Gastroesophageal sphincter (tissue), 4 donors: ENCODE data around the gene SLC25A21. TPM values are rescaled to one million over a fixed set of nuclear protein-coding genes. Genes with fewer than 3 reads are reported as not detected.

ENCODE experiments used
- ATAC-seq: fragments of 150-250 bp; one replicate; pipeline ENCODE4 v1.9.1; 2016; ENCODE audit warnings: mild to moderate bottlenecking, moderate library complexity
- H3K27ac ChIP-seq, 4 donors: fragments of 200-600 bp; sonication (generic) in 3 of 4; 1 replicate in 3 of 4; 2 replicates in 1 of 4; pipeline ENCODE4 v1.5.1; 2016 to 2019
- H3K27me3 ChIP-seq: fragments of 200-600 bp; sonication (generic); one replicate; pipeline ENCODE4 v1.5.1; 2019
- H3K36me3 ChIP-seq, 2 donors: fragments of 200-600 bp; sonication (generic); one replicate each; pipeline ENCODE4 v1.5.1; 2019; ENCODE audit warnings: control low read depth in 1 of 2
- H3K4me1 ChIP-seq, 3 donors: fragments of 200-600 bp; sonication (generic); 1 replicate in 2 of 3; 2 replicates in 1 of 3; pipeline ENCODE4 v1.5.1; 2016 to 2019; ENCODE audit warnings: control low read depth in 2 of 3
- H3K4me3 ChIP-seq, 2 donors: fragments of 200-600 bp; sonication (generic); one replicate each; pipeline ENCODE4 v1.5.1; 2019; ENCODE audit warnings: mild to moderate bottlenecking in 1 of 2, moderate library complexity in 1 of 2
- H3K9me3 ChIP-seq, 3 donors: fragments of 200-600 bp; sonication (generic); one replicate each; pipeline ENCODE4 v1.5.1; 2017 to 2019; ENCODE audit warnings: control low read depth in 2 of 3
- CTCF ChIP-seq, 4 experiments: fragments of 200-600 bp in 2 of 4; fragments of 450-650 bp in 2 of 4; sonication (generic) in 1 of 4; IDR thresholded peaks; one replicate each; pipeline ENCODE4 v1.5.1; 2017 to 2019; ENCODE audit warnings: antibody characterized with exemption in 4 of 4, mild to moderate bottlenecking in 2 of 4, moderate library complexity in 2 of 4
- EP300 ChIP-seq: sonication (generic); formaldehyde crosslinking; IDR thresholded peaks from one replicate; pipeline ENCODE4 v1.6.1; 2017; ENCODE audit warnings: antibody characterized with exemption, mild to moderate bottlenecking
- POLR2A ChIP-seq, 2 donors: fragments of 450-650 bp; IDR thresholded peaks; one replicate each; pipeline ENCODE4 v1.6.1; 2017; ENCODE audit warnings: antibody characterized with exemption in 2 of 2, mild to moderate bottlenecking in 2 of 2, moderate library complexity in 1 of 2
- POLR2AphosphoS5 ChIP-seq: sonication (generic); formaldehyde crosslinking; IDR thresholded peaks from one replicate; pipeline ENCODE4 v1.6.1; 2017; ENCODE audit warnings: antibody characterized with exemption
- WGBS, 2 donors: methylation state at CpG; one replicate each; pipeline ENCODE4 v1.1.5; 2018; ENCODE audit warnings: low coverage in 1 of 2; 5-methylcytosine and 5-hydroxymethylcytosine counted together
- total RNA-seq, 4 donors: library from RNA; depleted of rRNA; stranded (reverse); fragments of >200 nt; gene quantifications; one replicate each; pipeline ENCODE4 v1.1.0, GENCODE V29; 2016

SLC25A21 gene
- total RNA-seq, 4 donors from 2014 or later, result 0.40 to 1.5 (median 1.3) TPM

GRCh38 chr14:36726128-36726527 lies 446.3 kb downstream of the SLC25A21 start:
- no peak overlapping the region for H3K4me3 ChIP-seq
- H3K36me3 ChIP-seq, result no peaks in the 10 kb centered on the region
- no peaks in the 10 kb centered on the region for H3K9me3 ChIP-seq
- TF ChIP-seq EP300 (no peak), CTCF (IDR thresholded peaks at IDR 0.05) (no peak)
- H3K27ac ChIP-seq, result no peak overlapping the region
- 82 to 87% methylated on average over 2 to 3 of the region's 3 CpGs for WGBS, 2 donors
- ATAC-seq, result no peak
- no peaks in the 10 kb centered on the region for H3K27me3 ChIP-seq
- no peaks in the 10 kb centered on the region for H3K4me1 ChIP-seq

- no peaks in the 10 kb centered on the region for H3K27me3 ChIP-seq
- no peak for TF ChIP-seq EP300
- TF ChIP-seq CTCF (IDR thresholded peaks at IDR 0.05), result no peak
- TF ChIP-seq POLR2AphosphoS5, result no peak
- no peak for TF ChIP-seq POLR2A (IDR thresholded peaks at IDR 0.05)
- no peak for ATAC-seq
Measured at GRCh38 chr14:36724162-36724561, 448.2 kb downstream of the SLC25A21 start.

GRCh38 chr14:36723530-36723929 lies 448.9 kb downstream of the SLC25A21 start:
- Histone ChIP-seq H3K36me3 (no peaks in the 10 kb centered on the region), H3K4me1 (no peaks in the 10 kb centered on the region), H3K27me3 (no peaks in the 10 kb centered on the region), H3K9me3 (no peaks in the 10 kb centered on the region), H3K27ac (no peak overlapping the region), H3K4me3 (no peak overlapping the region)
- TF ChIP-seq POLR2A (IDR thresholded peaks at IDR 0.05) (no peak), EP300 (no peak), CTCF (IDR thresholded peaks at IDR 0.05) (no peak), POLR2AphosphoS5 (no peak)
- no peak for ATAC-seq
- WGBS, 2 donors, result 42 to 73% methylated on average over 2 of the region's 2 CpGs

More at GRCh38 chr14:36724162-36724561, 448.2 kb downstream of the SLC25A21 start:
- H3K4me1 ChIP-seq, result no peaks in the 10 kb centered on the region
- no peaks in the 10 kb centered on the region for H3K36me3 ChIP-seq
- H3K9me3 ChIP-seq, result no peaks in the 10 kb centered on the region
- H3K4me3 ChIP-seq, result no peak overlapping the region
- H3K27ac ChIP-seq, result no peak overlapping the region

- no peaks in the 10 kb centered on the region for H3K27me3 ChIP-seq
- WGBS, 2 donors, result 88% methylated on average over 1 of the region's 1 CpG; no CpG with 5 or more reads in 1 of the 2 donors
- H3K9me3 ChIP-seq, result no peaks in the 10 kb centered on the region
- no peak for ATAC-seq
- H3K36me3 ChIP-seq, result no peaks in the 10 kb centered on the region
- no peak overlapping the region for H3K4me3 ChIP-seq
- no peak overlapping the region for H3K27ac ChIP-seq
- H3K4me1 ChIP-seq, result no peaks in the 10 kb centered on the region
- TF ChIP-seq EP300 (no peak), POLR2AphosphoS5 (no peak)
Measured at GRCh38 chr14:36721877-36722276, 450.5 kb downstream of the SLC25A21 start.

GRCh38 chr14:36720657-36721056 lies 451.7 kb downstream of the SLC25A21 start:
- H3K27me3 ChIP-seq, result no peaks in the 10 kb centered on the region
- no peak overlapping the region for H3K4me3 ChIP-seq
- no peak for ATAC-seq
- no peaks in the 10 kb centered on the region for H3K36me3 ChIP-seq
- H3K4me1 ChIP-seq, result no peaks in the 10 kb centered on the region
- TF ChIP-seq EP300 (no peak), POLR2AphosphoS5 (no peak), CTCF (IDR thresholded peaks at IDR 0.05) (no peak), POLR2A (IDR thresholded peaks at IDR 0.05) (no peak)
- 79 to 100% methylated on average over 2 of the region's 2 CpGs for WGBS, 2 donors
- no peak overlapping the region for H3K27ac ChIP-seq
- no peaks in the 10 kb centered on the region for H3K9me3 ChIP-seq
